Heart right ventricle (tissue), 16 donors: ENCODE measurements around the gene SETBP1. TPM values are rescaled to one million over a fixed set of nuclear protein-coding genes. Genes with fewer than 3 reads are reported as not detected.

ENCODE experiments used
- ATAC-seq, 8 donors: fragments of 200-7000 bp; cut with Tn5 transposase; one replicate each; pipeline ENCODE4 v1.9.1; 2020; ENCODE audit warnings: mild to moderate bottlenecking in 8 of 8, moderate library complexity in 8 of 8, moderate number of reproducible peaks in 1 of 8
- DNase-seq, 2 donors: peaks; one replicate each; pipeline ENCODE4 v3.0.0-alpha.2; 2020
- H3K27ac ChIP-seq, 10 donors: fragments of 200-600 bp; sonication (generic) in 2 of 10; one replicate each; pipeline versions ENCODE4 v1.5.0 to v1.8.0; 2020 to 2022; ENCODE audit warnings: mild to moderate bottlenecking in 3 of 10
- H3K27me3 ChIP-seq, 7 donors: fragments of 200-600 bp; one replicate each; pipeline ENCODE4 v1.8.0; 2021 to 2022; ENCODE audit warnings: mild to moderate bottlenecking in 2 of 7
- H3K36me3 ChIP-seq, 9 donors: fragments of 200-600 bp; sonication (generic) in 1 of 9; one replicate each; pipeline versions ENCODE4 v1.5.0 to v1.8.0; 2020 to 2022; ENCODE audit warnings: mild to moderate bottlenecking in 2 of 9
- H3K4me1 ChIP-seq, 9 donors: fragments of 200-600 bp; sonication (generic) in 1 of 9; one replicate each; pipeline versions ENCODE4 v1.5.0 to v1.8.0; 2020 to 2022; ENCODE audit warnings: mild to moderate bottlenecking in 4 of 9
- H3K4me3 ChIP-seq, 10 donors: fragments of 200-600 bp; sonication (generic) in 2 of 10; one replicate each; pipeline versions ENCODE4 v1.5.0 to v1.8.0; 2020 to 2022; ENCODE audit warnings: mild to moderate bottlenecking in 7 of 10, moderate library complexity in 2 of 10
- H3K9me3 ChIP-seq, 11 donors: fragments of 200-600 bp in 10 of 11; sonication (generic) in 2 of 11; one replicate each; pipeline versions ENCODE4 v1.5.0 to v1.8.0; 2013 to 2022; ENCODE audit warnings: mild to moderate bottlenecking in 2 of 11, control low read depth in 1 of 11, moderate library complexity in 1 of 11
- CTCF ChIP-seq, 9 donors: fragments of 200-600 bp; sonication (generic) in 2 of 9; IDR thresholded peaks; one replicate each; pipeline versions ENCODE4 v1.5.0 to v1.8.0; 2021 to 2022; ENCODE audit warnings: antibody characterized with exemption in 9 of 9, mild to moderate bottlenecking in 5 of 9, moderate library complexity in 1 of 9
- WGBS, 2 donors: extraction: QIAGEN DNeasy Blood & Tissue Kit; methylation state at CpG; one replicate each; pipeline ENCODE4 v1.1.7; 2013; ENCODE audit warnings: inconsistent platforms in 1 of 2; 5-methylcytosine and 5-hydroxymethylcytosine counted together
- intact Hi-C, 10 donors: fragments of 100-400 bp; cut with DNase I; formaldehyde crosslinking; loops; one replicate each; pipeline versions ENCODE4 v1.11.1 to v1.14.2; 2022
- polyA plus RNA-seq, 2 donors: library from polyadenylated mRNA; stranded (reverse); fragments of 200-250 nt; gene quantifications; one replicate each; pipeline ENCODE4 v1.2.3, GENCODE V29; 2013
- total RNA-seq, 10 donors: library from RNA; stranded (reverse); fragmentation: NEBNext Ultra II Directional in 3 of 10; extraction: Animal tissue kit (Norgen Biotek cat#: 25700) in 3 of 10; gene quantifications; one replicate each; pipeline versions ENCODE4 v1.2.1 to v1.2.4, GENCODE V29; 2021 to 2023
- donor health status: Arrhythmogenic right ventricular cardiomyopathy.
- donor health status: ischemic (EF 13 %, LVEDD 7.1; RV severe dilation, severe dysfunction).
- donor health status: healthy with polysubstance abuse.
- donor health status: DM: no; HTN: yes; CAD: no.
- donor health status: DM: no; HTN: no; CAD: no.
- donor health status: ischemic (EF 25% LVEDD 6.9; RV normal size, moderate dysfunction).
- donor health status: ischemic (EF 25% LVEDD 5.7; RV mildly dilated, moderate dysfunction).
- donor health status: healthy.
- donor health status: DM: yes; HTN: yes; CAD: no.
- donor health status: Ischemic cardiomyopathy.
- donor health status: ischemic (EF 35%, LVEDD 5.7; RV mildly dilated, moderate dysfunction).
- donor health status: nonischemic (EF 11% LVEDD 7.7; RV severe dilation, severe dysfunction).
- donor health status: DM: yes; HTN: yes; CAD: no.
- donor health status: PGD.
- donor health status: ischemic (EF 29% LVEDD 5.4; RV normal size, mild dysfunction).
- donor health status: nonischemic (EF 23%, LVEDD 6.1; RV moderate dilation, normal function).

Gene SETBP1
- total and polyA plus RNA-seq, 12 donors = 0.71 to 12.2 (median 6.1) TPM

GRCh38 chr18:44912740-44913478 lies 232.2 kb downstream of the SETBP1 start:
- no peak for DNase-seq
- intact Hi-C loops = loop anchor here in 1 of 10 donors (10.0 kb wide), 1 partner anchor 302 kb away; no protein-coding TSS in a partner anchor
- Histone ChIP-seq H3K27me3 (no peaks in the 10 kb centered on the region), H3K4me3 (no peak overlapping the region), H3K36me3 (no peaks in the 10 kb centered on the region), H3K27ac (no peak overlapping the region), H3K4me1 (peaks cover 6 to 32% (median 14%) of the 10 kb centered on the region in 9 donors), H3K9me3 (no peaks in the 10 kb centered on the region)
- WGBS, 2 donors = 89 to 90% methylated on average over 6 of the region's 6 CpGs
- TF ChIP-seq CTCF (IDR thresholded peaks at IDR 0.05) = no peak
- no peak for ATAC-seq

- Histone ChIP-seq H3K27ac (no peak overlapping the region), H3K9me3 (no peaks in the 10 kb centered on the region), H3K27me3 (no peaks in the 10 kb centered on the region), H3K36me3 (no peaks in the 10 kb centered on the region), H3K4me3 (no peak overlapping the region), H3K4me1 (peaks cover 8 to 35% (median 17%) of the 10 kb centered on the region in 9 donors)
- ATAC-seq (no peak), DNase-seq (no peak)
- WGBS, 2 donors = 92 to 95% methylated on average over 5 of the region's 5 CpGs
- TF ChIP-seq CTCF (IDR thresholded peaks at IDR 0.05) = no peak
- intact Hi-C loops = loop anchor here in 1 of 10 donors (10.0 kb wide), 1 partner anchor 301 kb away; no protein-coding TSS in a partner anchor
Observed at GRCh38 chr18:44914028-44914427, 233.3 kb downstream of the SETBP1 start.

GRCh38 chr18:44915213-44915612 lies 234.5 kb downstream of the SETBP1 start:
- Histone ChIP-seq H3K4me1 (peaks cover 6 to 28% (median 17%) of the 10 kb centered on the region in 9 donors), H3K4me3 (no peak overlapping the region), H3K36me3 (no peaks in the 10 kb centered on the region), H3K9me3 (no peaks in the 10 kb centered on the region), H3K27me3 (no peaks in the 10 kb centered on the region), H3K27ac (no peak overlapping the region)
- DNase-seq = no peak
- TF ChIP-seq CTCF (IDR thresholded peaks at IDR 0.05) = no peak
- no peak for ATAC-seq
- intact Hi-C loops = loop anchor here in 1 of 10 donors (10.0 kb wide), 1 partner anchor 300 kb away; no protein-coding TSS in a partner anchor
- WGBS, 2 donors = 96 to 100% methylated on average over 2 of the region's 2 CpGs

- TF ChIP-seq CTCF (IDR thresholded peaks at IDR 0.05) = no peak
- Histone ChIP-seq H3K4me1 (peaks cover 6 to 31% (median 17%) of the 10 kb centered on the region in 9 donors), H3K27ac (peak overlapping the region in 1 of 10 donors; percentile 26), H3K36me3 (no peaks in the 10 kb centered on the region), H3K4me3 (no peak overlapping the region), H3K9me3 (no peaks in the 10 kb centered on the region), H3K27me3 (no peaks in the 10 kb centered on the region)
- DNase-seq = no peak
- no peak for ATAC-seq
- intact Hi-C loops = loop anchor here in 1 of 10 donors (10.0 kb wide), 1 partner anchor 299 kb away; no protein-coding TSS in a partner anchor
- WGBS, 2 donors = 86 to 93% methylated on average over 2 of the region's 2 CpGs
Observed at GRCh38 chr18:44915661-44916060, 235.0 kb downstream of the SETBP1 start.
